ENCODE measurements around the gene KCNMA1. TPM values are rescaled to one million over a fixed set of nuclear protein-coding genes. Genes with fewer than 3 reads are reported as not detected.

Gene KCNMA1
- total RNA-seq, 1 donor from 2014 or later = 44.0 TPM

GRCh38 chr10:77635402-77636227 lies 2.0 kb downstream of the KCNMA1 start:
- no peak for DNase-seq (ENCODE audit: low spot score)
- ATAC-seq = no peak

GRCh38 chr10:77634939-77635338 lies 2.7 kb downstream of the KCNMA1 start:
- ATAC-seq = no peak
- no peak for DNase-seq (ENCODE audit: low spot score)

- DNase-seq (ENCODE audit: low spot score) = no peak
Measured at GRCh38 chr10:77633376-77633775, 4.2 kb downstream of the KCNMA1 start.

GRCh38 chr10:77631241-77631640 lies 6.4 kb downstream of the KCNMA1 start:
- no peak for DNase-seq (ENCODE audit: low spot score)
- no peak for ATAC-seq

More at GRCh38 chr10:77633376-77633775, 4.2 kb downstream of the KCNMA1 start:
- ATAC-seq = no peak

- ATAC-seq (no peak), DNase-seq (ENCODE audit: low spot score) (no peak)
Measured at GRCh38 chr10:77630507-77630848, 7.1 kb downstream of the KCNMA1 start.

GRCh38 chr10:77629775-77630506 lies 7.7 kb downstream of the KCNMA1 start:
- ATAC-seq = no peak
- DNase-seq (ENCODE audit: low spot score) = no peak

GRCh38 chr10:77628906-77629730 lies 8.5 kb downstream of the KCNMA1 start:
- ATAC-seq = no peak
- DNase-seq (ENCODE audit: low spot score) = no peak

GRCh38 chr10:77626266-77626935 lies 11.2 kb downstream of the KCNMA1 start:
- no peak for DNase-seq (ENCODE audit: low spot score)
- ATAC-seq = no peak

- DNase-seq (ENCODE audit: low spot score) (no peak), ATAC-seq (peak; percentile 46)
Measured at GRCh38 chr10:77625379-77625778, 12.2 kb downstream of the KCNMA1 start.

- no peak for ATAC-seq
- DNase-seq (ENCODE audit: low spot score) = no peak
Measured at GRCh38 chr10:77622889-77623291, 14.7 kb downstream of the KCNMA1 start.

GRCh38 chr10:77620731-77621130 lies 16.9 kb downstream of the KCNMA1 start:
- ATAC-seq (no peak), DNase-seq (ENCODE audit: low spot score) (no peak)

GRCh38 chr10:77619964-77620703 lies 17.5 kb downstream of the KCNMA1 start:
- peak; percentile 95 for ATAC-seq
- peak; percentile 58 for DNase-seq (ENCODE audit: low spot score)

GRCh38 chr10:77618117-77618516 lies 19.5 kb downstream of the KCNMA1 start:
- DNase-seq (ENCODE audit: low spot score) (no peak), ATAC-seq (no peak)

- DNase-seq (ENCODE audit: low spot score) (no peak), ATAC-seq (peak; percentile 29)
Measured at GRCh38 chr10:77616766-77617165, 20.8 kb downstream of the KCNMA1 start.

- DNase-seq (ENCODE audit: low spot score) (no peak), ATAC-seq (no peak)
Measured at GRCh38 chr10:77614778-77615625, 22.6 kb downstream of the KCNMA1 start.

GRCh38 chr10:77613476-77614130 lies 24.0 kb downstream of the KCNMA1 start:
- peak; percentile 23 for ATAC-seq

GRCh38 chr10:77611670-77612069 lies 25.9 kb downstream of the KCNMA1 start:
- ATAC-seq = peak; percentile 86
- no peak for DNase-seq (ENCODE audit: low spot score)

More at GRCh38 chr10:77613476-77614130, 24.0 kb downstream of the KCNMA1 start:
- no peak for DNase-seq (ENCODE audit: low spot score)

GRCh38 chr10:77611221-77611620 lies 26.4 kb downstream of the KCNMA1 start:
- ATAC-seq = peak; percentile 37
- no peak for DNase-seq (ENCODE audit: low spot score)
